H1 (cell line): ENCODE measurements around the gene MDM1. TPM values are rescaled to one million over a fixed set of nuclear protein-coding genes. Genes with fewer than 3 reads are reported as not detected.

ENCODE experiments used
- BCL11A ChIP-seq, 2 experiments: IDR thresholded peaks; one replicate each; pipeline ENCODE4 v1.6.1; 2011; ENCODE audit warnings: low read depth in 2 of 2, low read length in 2 of 2, mild to moderate bottlenecking in 2 of 2
- polyA plus RNA-seq, 7 experiments: library from polyadenylated mRNA; depleted of rRNA in 3 of 7; stranded (reverse) in 5 of 7; unstranded in 2 of 7; fragments of >200 nt in 5 of 7; fragments of 200-250 nt in 2 of 7; gene quantifications; 1 replicate in 5 of 7; 2 replicates in 1 of 7; 4 replicates in 1 of 7; pipeline versions ENCODE4 v1.2.1 to v1.2.3, GENCODE V29; 2011 to 2013; ENCODE audit warnings: missing spikeins in 2 of 7, mixed read lengths in 2 of 7
- total RNA-seq: library from RNA; stranded (reverse); fragmentation: NEBNext Ultra II Directional; extraction: Animal tissue kit (Norgen Biotek cat#: 25700); gene quantifications from 2 replicates; pipeline ENCODE4 v1.2.1, GENCODE V29; 2021

The MDM1 gene
- total and polyA plus RNA-seq, 2 of the 8 experiments (the other 6 are each of a cell fraction or from before 2014, with no cell fraction given) = 3.1 to 10.7 TPM

DNA sequence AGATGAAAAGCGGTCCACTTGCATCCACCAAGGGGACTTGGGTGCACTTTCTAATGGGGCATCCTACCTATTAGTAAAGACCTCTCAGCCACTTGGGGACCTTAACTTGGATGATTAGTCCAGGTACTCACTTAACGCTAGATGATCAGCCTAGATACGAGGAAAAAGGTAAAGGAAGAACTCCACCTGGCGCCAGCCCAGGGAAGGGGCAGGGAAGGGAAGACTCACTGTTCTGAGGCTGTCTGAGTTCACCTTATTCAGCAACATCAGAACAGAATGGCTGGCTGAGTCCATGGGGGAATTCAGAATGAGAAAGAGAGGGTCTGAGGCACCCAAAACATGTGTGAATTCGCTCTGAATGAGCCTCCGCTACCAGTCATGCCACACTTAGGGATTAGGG, 85.8 kb downstream of the MDM1 start (continued):
- TF ChIP-seq BCL11A (IDR thresholded peaks at IDR 0.05; ENCODE audit: low read depth in 2 of 2, low read length in 2 of 2) = no peak
